GM19395 (cell line): ENCODE data around the gene SYT7.

ENCODE experiments used
- ATAC-seq: cut with Tn5 transposase; IDR thresholded peaks from one replicate; pipeline ENCODE4 v1.9.1; 2021; ENCODE audit warnings: mild to moderate bottlenecking, moderate library complexity; ENCODE audit not compliant: unreplicated experiment

SYT7 gene

DNA sequence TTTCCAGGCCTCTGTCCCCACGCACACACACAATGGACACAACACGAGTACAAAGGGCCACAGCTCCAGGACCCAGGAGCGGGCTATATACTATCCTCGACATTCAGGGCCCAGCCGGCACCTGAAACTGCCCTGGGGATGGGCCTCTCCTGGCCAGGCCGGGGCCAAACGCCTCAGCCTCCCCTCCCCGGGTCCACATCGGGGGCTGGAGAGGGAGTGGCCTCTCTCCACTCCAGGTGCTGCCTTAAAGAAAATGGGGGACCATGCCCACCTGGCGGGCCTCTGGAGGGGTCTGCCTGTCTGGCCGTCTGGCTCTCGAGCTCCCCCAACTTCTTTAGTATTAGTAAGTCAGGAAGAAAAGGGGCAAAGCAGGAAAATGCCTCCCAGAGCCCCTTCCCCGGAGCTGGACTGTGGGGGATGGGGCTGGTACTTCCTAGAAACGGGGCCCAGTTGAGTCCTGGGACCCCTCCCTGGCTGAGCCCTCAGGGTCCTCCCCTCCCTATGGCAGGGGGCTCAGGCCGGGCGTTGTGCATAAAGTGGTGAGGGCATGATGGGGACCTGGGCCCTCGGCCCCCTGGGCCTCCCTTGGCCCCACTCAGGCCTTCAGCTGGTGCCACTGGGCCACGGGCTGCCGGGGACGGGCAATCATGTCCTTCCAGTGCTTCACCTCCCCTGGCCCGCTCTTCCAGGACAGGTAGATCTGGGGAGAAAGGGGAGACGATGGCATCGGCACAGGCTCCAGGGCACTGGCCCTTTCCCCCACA is 62.7 kb downstream of the SYT7 start:
- no peak for ATAC-seq

DNA sequence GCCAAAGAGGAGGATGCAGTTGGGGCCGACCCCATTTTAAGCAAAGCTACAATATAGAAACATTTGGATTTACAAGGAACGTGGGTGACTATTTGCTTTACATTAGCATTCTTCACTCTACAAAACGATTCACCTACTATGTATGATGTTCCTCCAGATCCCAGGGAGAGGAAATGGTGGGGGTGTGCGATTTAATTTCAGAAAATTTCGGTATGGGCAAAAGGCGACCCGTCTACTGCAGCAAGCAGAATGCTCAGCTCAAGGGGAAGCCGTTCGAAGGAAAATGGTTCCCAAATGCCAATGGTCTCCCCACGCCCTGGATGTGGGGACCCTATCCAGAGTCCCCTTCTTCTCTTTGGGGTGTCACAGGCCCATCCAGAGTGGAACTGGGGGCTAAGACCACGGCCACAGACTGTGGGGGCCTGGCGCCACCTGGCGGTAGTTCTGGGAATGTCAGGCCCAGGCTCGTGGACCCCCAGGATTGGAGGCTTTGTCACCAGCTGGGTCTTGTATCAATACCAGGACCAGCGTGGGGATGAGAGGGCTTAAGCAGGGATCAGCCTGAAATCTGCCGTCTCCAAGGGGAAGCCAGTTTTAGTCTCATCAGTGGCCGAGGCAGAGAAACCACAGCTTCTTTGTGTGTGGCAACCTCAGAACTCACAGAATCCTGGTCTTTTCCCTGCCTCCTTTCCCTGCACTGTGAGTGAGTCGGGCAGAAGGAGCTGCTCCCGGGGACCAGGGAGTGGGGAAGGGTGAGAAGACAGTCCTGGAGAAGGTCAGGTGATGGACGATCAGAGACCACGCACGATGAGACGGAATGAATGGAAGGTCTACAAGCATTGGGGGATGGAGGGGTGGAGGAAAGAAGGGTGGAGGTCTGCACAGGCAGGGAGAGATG is 64.0 kb downstream of the SYT7 start:
- ATAC-seq = no peak

DNA sequence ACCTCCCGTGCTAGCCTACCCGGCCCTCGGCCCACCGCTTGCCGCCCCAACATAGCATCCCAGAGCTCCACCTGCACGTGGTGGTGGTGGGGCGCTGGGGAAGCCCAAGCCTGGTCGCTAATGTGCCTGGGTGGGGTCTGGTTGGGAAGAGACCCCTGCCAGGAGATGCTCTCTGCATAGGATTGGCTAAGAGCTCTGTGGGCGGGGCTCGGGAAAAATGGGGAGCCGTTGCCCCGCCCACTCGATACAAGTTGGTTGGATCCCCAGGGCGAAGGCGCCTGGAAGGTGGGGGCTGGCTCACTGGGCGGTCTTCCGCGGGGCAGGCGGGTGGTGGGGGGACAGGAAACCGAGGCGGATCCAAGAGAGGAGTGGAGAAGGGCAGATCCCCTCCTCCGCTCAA is 64.7 kb downstream of the SYT7 start:
- no peak for ATAC-seq

DNA sequence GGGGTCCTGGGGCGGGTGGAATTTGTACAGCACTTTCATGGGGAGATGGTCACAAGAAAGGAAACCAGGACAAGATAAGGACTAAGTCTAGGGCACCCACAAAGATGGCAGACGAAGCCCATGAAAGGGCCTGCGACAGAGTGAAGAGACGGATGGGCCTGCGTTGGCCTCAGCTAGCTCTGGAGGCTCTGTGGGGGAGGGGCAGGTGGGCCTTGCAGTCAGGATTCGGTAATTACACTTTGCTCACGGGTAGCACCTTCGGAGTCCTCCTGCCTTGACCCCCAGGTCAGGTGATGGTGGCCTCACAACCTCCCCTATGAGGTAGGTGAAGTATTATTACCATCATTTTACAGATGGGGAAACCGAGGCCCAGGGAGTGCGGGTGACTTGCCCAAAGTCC is 65.2 kb downstream of the SYT7 start:
- no peak for ATAC-seq

DNA sequence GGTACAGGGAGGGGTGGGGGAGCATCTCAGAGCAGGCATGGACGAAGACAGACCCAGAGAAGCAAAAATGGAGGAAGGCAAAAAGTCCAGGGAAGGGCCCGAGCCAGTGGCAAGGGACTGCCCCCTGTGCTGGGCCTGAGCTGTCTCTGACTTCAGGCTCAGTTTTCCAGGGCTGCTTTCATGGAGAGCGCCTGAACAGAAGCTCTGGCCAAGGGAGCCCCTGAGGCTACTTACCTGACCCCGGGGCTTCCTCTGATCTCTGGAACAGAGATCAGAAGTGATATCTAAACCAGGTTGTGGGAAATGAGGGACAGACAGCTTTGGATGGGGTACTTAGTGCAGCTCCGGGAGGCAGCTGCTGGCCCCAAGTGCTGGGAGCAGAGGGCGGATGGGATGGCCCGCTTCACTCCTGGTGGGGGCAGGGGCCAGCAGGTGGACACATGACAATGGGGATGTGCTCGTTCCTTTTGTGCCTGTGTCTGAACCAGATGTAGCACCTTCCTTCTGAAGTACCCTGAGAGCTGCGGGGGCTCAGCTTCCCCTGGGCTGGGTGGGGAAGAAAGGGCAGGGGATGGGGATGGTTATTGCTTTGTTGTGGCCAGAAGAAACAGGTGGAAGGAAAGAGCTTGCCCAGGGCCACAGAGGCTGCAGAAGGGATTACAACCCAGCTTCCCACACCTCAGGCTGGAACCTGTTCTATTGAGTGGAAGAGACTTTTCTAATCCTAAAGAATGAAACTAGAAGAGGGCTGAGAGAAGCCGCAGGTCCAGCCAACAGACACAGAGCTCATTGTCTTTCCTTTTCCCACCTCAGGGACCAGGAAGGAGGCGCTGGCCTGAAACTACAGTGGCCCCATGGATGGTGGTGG is 66.6 kb downstream of the SYT7 start:
- ATAC-seq = no peak

DNA sequence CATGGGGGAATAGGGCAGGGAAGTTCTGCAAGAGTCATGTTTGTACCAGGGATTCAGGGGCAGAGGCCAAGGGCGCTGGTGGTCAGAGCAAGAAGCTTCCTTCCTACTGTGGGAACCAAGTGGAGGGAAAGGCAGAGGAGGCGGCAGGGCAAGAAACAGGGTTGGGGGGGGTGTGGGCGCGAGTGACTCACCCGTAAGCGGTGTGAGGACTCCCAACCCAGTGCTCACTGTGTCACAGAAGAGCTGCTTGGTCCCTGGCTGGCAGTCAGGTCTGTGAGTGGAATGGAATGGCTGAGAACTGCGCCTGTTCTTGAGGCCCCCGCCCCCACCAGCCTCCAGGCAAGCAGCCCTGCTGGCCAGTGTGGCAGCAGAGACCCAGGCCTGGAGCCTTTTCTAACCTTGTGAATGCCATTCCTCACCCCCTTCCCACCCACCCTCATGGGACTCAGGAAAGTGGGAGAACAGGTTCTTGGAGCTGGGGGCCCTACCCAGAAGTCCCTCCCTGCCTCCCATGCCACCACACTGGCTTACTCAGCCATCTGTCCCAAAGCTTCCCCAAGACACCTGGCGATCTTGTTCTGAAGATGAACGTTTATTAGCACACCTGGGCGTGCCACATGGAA is 67.6 kb downstream of the SYT7 start:
- no peak for ATAC-seq

DNA sequence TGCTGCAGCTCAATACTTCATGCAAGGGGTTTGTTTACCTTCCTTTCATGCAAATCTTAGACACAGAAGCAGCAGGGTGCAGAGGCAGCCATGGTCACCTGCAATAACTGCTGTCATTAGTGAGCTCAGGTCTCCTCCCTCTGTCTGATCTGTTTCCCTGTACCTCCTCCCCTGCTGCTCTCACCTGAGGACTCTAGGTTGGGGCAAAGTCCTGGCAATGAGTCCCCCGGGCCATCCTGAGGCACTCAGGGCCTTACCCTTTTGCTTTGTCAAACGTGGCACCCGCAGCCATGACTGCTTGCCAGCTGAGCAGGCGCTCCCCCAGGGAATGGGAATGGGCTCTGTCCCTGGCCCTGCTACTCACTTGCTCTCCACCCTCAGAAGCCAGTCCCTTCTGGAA is 68.4 kb downstream of the SYT7 start:
- ATAC-seq = no peak

DNA sequence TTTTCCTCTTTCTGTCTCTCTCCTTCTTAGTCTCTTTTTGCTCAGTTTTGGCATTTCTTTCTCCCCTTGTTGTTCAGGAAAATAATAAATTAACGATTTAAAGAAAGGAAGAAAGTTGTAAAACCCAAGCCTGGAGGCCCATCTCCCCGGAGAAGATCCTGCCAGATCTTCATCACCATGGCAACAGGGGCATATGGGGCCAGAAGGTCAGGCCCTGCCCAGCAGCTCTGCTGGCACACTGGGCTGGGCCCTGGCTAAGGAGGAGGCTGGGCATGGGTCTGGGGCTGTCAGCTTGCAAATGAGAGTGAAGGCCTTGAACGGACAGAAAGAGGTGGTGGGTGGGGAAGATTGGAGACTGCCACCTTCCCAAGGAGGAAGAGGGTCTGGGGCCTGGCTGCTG is 69.5 kb downstream of the SYT7 start:
- ATAC-seq = no peak

DNA sequence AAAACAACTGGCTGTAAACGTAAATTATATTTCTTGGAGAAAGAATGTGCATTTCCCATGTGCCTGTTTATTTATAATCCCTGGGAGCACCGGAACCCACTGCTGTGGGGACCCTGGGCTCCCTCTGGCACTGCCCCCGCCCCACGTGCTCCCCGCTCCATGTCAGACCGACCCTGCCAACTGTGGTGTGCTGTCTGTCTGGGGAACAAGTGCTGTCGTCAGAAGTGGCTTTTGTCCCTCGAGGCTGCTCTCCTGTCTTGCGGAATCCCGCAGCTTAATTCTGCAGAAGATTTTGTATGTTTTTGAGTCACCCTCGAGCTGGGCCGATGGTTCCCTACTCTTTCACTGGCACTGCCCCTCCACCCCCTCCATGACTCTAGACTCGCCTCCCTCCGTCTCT is 69.9 kb downstream of the SYT7 start:
- no peak for ATAC-seq

DNA sequence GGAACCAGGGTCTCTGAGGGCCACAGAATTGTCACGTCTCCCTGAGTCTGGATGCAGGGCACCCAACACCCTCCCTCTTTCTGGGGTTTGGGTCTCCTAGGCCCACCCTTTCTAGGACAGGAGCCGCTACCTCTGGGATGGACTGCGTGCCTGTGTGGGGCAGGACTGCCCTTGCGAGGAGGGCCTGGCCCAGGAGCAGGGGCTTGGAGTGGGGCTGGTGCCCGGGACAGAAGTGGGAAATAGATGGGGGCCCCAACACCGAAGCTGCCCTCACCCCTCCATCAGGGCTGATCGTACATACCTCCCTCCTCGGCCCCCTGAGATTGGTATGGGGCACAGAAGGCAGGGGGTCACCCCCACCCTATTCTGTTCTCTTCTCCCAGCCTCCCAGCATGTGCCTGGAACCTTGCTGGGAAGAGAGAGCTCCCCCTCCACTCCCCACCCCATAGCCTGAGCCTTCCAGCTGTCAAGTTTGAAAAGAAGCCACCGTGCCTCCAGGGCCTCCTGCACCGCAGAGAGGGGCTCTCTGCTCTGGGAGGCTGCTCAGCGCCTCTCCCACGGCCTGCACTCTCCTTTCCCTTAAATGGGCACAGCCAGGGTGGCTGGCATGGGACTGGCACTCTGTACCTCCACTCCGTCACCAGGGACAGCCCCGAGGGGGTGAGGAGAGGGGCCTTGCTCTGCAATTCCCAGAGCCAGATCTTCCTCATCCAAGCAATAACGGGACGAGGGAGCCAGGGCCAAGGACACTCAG is 70.5 kb downstream of the SYT7 start:
- ATAC-seq = no peak

DNA sequence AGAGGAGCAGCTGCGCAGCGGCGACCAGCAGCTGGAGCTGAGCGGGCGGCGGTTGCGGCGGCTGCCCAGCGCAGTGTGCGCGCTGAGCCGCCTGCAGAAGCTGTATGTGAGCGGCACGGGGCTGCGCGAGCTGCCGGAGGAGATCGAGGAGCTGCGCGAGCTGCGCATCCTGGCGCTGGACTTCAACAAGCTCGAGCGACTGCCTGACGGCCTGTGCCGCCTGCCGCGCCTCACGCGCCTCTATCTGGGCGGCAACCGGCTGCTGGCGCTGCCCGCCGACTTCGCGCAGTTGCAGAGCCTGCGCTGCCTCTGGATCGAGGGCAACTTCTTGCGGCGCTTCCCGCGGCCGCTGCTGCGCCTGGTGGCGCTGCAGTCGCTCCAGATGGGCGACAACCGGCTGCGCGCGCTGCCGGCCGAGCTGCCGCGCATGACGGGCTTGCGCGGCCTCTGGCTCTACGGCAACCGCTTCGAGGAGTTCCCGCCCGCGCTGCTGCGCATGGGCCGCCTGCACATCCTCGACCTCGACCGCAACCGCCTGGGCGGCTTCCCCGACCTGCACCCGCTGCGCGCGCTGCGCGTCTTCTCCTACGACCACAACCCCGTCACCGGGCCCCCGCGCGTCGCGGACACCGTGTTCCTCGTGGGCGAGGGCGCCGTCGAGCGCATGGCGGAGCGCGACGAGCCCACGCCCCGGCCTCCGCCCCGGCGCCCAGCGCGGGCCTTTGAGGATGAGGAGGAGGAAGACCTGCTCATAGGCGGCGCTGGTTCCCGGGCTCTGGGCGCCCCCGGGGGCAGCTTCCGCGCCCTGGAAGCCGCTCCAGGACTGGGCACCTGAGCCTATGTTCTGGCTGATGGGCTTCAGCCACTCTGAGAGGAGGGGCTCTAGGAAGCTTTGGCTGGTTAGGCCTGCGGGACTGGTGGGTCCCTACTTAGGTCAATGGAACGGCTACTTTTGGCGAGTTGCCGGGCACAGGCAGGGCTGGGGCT is 71.5 kb downstream of the SYT7 start:
- peak; percentile 66 for ATAC-seq

DNA sequence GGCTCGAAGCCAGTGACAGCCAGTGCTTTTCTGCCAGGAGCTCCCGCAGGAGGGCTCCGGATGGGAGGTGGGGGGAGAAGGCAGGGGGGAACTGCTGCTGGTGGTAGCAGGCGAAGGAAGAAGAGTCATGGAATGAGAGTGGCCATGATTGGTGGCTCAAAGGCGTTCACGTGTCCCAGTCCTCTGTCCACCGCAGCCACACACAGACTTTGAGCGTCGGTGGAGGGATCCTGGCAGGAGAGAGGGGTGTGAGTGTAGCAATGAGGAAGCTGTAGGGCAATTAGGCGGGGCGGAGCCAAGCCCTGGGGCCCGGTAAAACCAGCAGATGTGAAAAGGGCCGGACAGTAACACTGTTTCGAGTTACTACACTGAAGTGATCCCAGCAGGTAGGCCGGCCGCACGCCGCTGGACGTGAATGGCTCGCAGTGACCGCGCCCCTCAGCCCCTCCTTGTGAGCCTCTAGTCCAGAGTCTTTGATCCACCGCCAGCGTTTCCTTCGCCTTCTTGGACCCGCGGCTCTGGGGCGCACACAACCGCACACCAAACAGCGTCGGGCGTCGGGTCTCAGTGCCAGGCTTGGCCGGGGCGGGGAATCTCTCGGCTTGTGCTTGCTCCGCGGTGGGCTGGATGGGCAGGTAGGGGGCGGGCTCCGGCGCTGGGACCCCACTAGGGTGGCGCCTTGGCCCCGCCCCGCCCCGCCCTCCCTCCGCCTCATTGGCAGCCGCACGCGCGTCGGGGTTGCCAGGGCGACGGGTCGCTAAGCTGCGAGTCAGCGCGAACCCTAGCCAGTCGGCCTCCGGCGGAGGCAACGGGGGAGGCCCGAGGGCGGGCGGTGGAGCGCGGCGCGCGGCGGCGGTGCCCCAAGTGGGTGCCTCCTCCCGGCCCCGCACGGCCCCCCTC is 72.7 kb downstream of the SYT7 start, which contains the start of gene LRRC10B:
TSS of gene LRRC10B (plus strand) at position 788 of the 900 bp plus-strand sequence. CDS start 250 bp downstream, outside the sequence.
- no peak for ATAC-seq

DNA sequence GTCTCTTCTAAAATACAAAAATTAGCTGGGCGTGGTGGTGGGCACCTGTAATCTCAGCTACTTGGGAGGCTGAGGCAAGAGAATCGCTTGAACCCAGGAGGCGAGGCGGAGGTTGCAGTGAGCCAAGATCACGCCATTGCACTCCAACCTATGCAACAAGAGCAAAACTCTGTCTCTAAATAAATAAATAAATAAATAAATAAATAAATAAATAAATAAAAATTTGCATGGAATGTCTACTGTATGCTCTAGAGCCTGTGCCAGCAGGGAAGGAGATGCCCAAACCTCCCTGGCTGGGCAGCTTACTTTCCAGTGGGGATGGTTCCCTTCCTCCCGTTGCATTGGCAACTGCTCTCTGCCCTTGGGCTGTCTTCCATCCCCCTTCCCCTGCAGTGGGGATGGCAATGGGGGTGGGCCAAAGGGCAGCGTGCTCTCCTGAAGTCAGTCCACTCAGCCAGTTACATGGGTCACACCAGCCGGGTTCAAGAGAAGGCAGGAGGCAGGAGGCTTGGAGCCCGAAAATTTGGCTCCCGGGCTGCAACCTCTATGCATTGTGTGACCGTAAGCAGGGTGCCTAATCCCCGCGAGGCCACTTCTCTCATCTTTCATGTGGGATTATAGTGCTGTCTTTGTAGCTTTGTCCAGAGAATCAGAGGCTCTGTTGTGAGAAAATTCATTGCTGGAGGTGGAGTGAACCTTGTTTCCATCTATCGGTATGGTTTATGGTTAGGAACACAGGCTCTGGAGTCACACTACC is 73.7 kb downstream of the SYT7 start:
- ATAC-seq = no peak

DNA sequence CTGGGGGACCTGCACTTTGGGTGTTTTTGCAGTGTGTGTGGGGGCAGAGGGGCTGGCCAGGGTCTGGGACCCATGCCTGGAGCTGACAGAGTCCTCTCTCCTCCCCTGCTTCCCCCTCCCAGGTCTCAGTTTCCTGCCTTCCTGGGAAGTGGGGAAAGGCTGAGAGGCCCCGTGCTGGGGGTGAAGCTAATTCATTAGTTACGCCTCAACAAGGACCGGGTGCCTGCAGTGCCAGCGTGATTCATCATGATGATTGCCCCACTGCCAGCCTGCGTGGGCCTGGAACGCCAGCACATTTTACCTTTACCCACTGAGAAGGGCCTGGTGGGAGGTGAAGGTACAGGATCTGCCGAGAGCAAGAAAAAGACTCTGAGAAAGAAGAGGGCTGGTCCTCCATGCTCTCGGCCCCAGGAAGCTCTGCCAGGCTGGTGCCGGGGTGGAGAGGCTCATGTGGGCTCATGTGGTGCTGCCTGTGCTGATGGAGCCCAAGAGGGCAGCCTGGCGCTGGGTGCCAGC is 75.2 kb downstream of the SYT7 start:
- no peak for ATAC-seq

DNA sequence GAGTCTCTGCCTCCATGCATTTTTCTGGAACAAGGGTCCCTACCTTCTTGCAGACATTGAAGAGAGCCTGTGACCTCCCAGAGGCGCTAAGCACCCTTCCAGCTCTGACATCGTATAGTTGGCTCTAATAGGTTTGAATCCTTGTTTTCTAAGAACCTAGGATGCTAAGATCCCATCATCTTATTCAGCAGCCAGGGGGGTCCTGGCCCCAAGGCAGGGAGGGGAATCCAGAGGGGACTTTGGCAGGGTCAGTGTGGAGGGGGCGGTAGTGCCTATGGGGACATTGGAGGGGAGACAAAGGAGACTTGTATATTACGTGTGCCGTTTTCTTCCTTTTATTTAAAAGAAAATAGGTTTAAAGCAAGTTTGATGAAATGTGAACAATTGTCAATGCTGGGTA is 75.8 kb downstream of the SYT7 start:
- no peak for ATAC-seq

DNA sequence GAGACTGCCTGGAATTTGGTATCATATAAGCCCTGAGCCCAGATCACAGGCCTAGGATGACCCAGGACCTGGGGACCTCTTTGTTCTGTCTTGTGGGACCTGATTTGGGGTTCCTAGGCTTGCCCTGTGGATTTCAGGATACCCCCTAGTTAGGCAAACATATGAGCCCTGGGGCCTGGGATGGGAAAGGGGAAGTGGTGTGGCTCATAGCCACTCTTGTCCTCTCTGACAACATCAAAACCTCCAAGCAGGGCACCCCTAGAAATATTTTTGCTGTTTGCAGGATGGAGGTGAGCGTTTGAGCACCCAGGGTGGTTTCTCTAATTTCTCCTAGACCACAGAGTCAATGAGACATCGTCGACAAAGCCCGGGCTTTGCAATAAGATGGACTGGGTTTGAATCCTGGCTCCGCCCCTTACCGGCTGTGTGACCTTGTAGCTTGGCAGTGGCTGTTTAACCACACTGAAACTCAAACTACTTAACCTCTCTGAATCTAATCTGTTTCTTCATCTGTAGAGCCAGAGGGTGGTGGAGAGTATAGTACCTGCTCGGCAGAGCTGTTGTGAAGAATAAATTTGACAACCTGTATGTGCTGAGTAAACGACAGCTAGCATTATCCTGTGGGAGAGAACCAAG is 77.6 kb downstream of the SYT7 start:
- ATAC-seq = no peak
